Body of pancreas (tissue), 4 donors: ENCODE results near the gene SLC35F3.

Experiments used
- POLR2A ChIP-seq, 3 donors: fragments of 450-650 bp; IDR thresholded peaks; one replicate each; pipeline ENCODE4 v1.6.1; 2016; ENCODE audit warnings: antibody characterized with exemption in 3 of 3, mild to moderate bottlenecking in 2 of 3
- TF ChIP-seq, protein P1 (sequence below), 7 experiments: fragments of 450-650 bp in 4 of 7; fragments of 200-600 bp in 3 of 7; sonication (generic) in 3 of 7; IDR thresholded peaks; one replicate each; pipeline ENCODE4 v1.5.1; 2016 to 2019; ENCODE audit warnings: antibody characterized with exemption in 7 of 7

DNA sequence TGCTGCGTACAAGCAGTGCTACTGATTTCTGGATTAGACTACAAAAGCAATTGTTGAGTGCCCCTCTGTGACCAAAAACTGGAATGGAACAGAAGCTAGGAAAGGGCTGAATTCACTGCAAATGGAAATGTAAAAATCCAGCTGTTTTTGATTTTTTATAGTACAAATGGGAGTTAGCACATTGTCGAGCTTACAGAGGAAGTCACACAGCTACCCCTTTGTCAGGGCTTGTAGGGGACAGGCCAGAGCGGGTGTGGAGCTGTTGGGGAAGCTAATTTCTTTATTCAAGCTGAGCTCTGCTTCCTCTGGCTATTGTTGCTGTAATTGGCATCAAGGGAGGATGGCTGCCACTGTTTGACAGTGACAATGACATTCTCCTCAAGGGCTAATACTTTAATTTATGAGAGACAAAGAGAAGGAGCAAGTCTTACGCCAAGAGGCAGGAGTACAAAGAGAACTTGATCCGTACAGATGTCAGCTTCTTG is 96.1 kb downstream of the SLC35F3 start:
- no peak for TF ChIP-seq POLR2A (IDR thresholded peaks at IDR 0.05)
- TF ChIP-seq, protein P1, sequence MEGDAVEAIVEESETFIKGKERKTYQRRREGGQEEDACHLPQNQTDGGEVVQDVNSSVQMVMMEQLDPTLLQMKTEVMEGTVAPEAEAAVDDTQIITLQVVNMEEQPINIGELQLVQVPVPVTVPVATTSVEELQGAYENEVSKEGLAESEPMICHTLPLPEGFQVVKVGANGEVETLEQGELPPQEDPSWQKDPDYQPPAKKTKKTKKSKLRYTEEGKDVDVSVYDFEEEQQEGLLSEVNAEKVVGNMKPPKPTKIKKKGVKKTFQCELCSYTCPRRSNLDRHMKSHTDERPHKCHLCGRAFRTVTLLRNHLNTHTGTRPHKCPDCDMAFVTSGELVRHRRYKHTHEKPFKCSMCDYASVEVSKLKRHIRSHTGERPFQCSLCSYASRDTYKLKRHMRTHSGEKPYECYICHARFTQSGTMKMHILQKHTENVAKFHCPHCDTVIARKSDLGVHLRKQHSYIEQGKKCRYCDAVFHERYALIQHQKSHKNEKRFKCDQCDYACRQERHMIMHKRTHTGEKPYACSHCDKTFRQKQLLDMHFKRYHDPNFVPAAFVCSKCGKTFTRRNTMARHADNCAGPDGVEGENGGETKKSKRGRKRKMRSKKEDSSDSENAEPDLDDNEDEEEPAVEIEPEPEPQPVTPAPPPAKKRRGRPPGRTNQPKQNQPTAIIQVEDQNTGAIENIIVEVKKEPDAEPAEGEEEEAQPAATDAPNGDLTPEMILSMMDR (IDR thresholded peaks at IDR 0.05), result no peak
